Prostate gland (tissue), 2 donors: ENCODE data around the gene PELI1.

Experiments
- POLR2A ChIP-seq: fragments of 450-650 bp; IDR thresholded peaks from one replicate; pipeline ENCODE4 v1.6.1; 2016; ENCODE audit warnings: antibody characterized with exemption, mild to moderate bottlenecking
- TF ChIP-seq, protein P1 (sequence below), 4 experiments: fragments of 200-600 bp in 2 of 4; fragments of 450-650 bp in 2 of 4; sonication (generic) in 2 of 4; IDR thresholded peaks; 1 replicate in 3 of 4; 2 replicates in 1 of 4; pipeline ENCODE4 v1.5.1; 2016 to 2019; ENCODE audit warnings: antibody characterized with exemption in 4 of 4, mild to moderate bottlenecking in 2 of 4, moderate library complexity in 2 of 4

DNA sequence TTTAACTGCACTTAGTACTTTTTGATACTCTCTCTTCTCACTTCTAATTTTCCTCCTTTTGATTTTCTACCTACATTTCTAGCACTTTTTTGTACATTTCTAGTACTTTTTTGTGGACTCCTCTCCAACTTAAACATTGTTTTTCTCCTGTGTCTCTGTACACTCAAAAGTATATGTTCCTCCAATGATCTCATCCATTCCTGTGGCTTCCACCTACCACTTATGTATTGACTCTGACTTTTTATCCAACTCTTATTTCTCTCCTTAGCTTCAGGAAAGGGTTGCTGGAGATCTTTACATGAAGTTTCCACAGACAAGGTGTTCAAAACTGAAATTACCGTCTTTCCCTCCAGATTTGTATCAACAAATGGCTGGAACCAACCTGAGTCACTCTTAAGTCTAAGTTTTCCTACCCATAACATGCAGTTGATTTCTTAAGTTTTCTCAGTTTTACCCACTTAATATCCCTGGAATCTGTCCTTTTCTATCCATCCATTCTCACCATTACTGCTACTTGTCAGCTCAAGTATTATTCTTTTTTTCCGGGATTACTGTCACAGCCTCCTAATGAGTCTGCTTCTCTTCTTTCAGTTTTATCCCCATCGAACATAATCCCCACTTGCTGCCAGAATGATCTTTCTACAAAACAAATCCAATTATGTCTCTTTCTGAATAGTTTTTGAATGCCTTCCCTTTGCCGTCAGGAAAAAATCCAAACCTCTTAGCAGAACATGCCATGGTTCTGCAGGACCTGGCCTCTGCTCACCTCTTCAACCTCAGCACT is 22.6 kb upstream of the PELI1 start:
- TF ChIP-seq, protein P1, sequence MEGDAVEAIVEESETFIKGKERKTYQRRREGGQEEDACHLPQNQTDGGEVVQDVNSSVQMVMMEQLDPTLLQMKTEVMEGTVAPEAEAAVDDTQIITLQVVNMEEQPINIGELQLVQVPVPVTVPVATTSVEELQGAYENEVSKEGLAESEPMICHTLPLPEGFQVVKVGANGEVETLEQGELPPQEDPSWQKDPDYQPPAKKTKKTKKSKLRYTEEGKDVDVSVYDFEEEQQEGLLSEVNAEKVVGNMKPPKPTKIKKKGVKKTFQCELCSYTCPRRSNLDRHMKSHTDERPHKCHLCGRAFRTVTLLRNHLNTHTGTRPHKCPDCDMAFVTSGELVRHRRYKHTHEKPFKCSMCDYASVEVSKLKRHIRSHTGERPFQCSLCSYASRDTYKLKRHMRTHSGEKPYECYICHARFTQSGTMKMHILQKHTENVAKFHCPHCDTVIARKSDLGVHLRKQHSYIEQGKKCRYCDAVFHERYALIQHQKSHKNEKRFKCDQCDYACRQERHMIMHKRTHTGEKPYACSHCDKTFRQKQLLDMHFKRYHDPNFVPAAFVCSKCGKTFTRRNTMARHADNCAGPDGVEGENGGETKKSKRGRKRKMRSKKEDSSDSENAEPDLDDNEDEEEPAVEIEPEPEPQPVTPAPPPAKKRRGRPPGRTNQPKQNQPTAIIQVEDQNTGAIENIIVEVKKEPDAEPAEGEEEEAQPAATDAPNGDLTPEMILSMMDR (IDR thresholded peaks at IDR 0.05): no peak
- TF ChIP-seq POLR2A: no peak
